GM13976 (cell line): Measurements from ENCODE around the gene PGLYRP1.

Experiments used
- DNase-seq: peaks from one replicate; pipeline ENCODE4 v3.0.0; 2012; ENCODE audit warnings: low spot score
- CTCF ChIP-seq: IDR thresholded peaks from 2 replicates; pipeline ENCODE4 v1.5.1; 2012; ENCODE audit warnings: borderline replicate concordance, mild to moderate bottlenecking; ENCODE audit not compliant: insufficient read depth; ENCODE audit errors: extremely low read depth, missing control alignments, control extremely low read depth
- in situ Hi-C: fragments of 300-500 bp; cut with MboI; formaldehyde crosslinking; loops from one replicate; pipeline ENCODE4 v1.12.0; 2022; ENCODE audit warnings: low sequenced_read_pairs, mixed read lengths, inconsistent platforms; ENCODE audit not compliant: unreplicated experiment

Gene PGLYRP1

GRCh38 chr19:46006411-46006810, 16.4 kb downstream of the PGLYRP1 start:
- in situ Hi-C loops = no loop called here
- no peak for DNase-seq
- TF ChIP-seq CTCF = no peak

GRCh38 chr19:46002678-46003275, 20.1 kb downstream of the PGLYRP1 start:
- no peak for TF ChIP-seq CTCF
- in situ Hi-C loops = no loop called here

GRCh38 chr19:46000491-46001246, 22.2 kb downstream of the PGLYRP1 start:
- in situ Hi-C loops = no loop called here
- no peak for TF ChIP-seq CTCF
- peak; percentile 88 for DNase-seq

More at GRCh38 chr19:46002678-46003275, 20.1 kb downstream of the PGLYRP1 start:
- DNase-seq = no peak

- no peak for DNase-seq
- no peak for TF ChIP-seq CTCF
- in situ Hi-C loops = no loop called here
Measured at GRCh38 chr19:45999653-46000121, 23.2 kb downstream of the PGLYRP1 start.

- in situ Hi-C loops = no loop called here
- no peak for TF ChIP-seq CTCF
- DNase-seq = no peak
Measured at GRCh38 chr19:45998834-45999233, 24.0 kb downstream of the PGLYRP1 start.

GRCh38 chr19:45996933-45997332, 25.9 kb downstream of the PGLYRP1 start:
- in situ Hi-C loops = no loop called here
- TF ChIP-seq CTCF = no peak
- DNase-seq = no peak
